Measurements from ENCODE around the gene DNAJC19.

Gene DNAJC19

GRCh38 chr3:180947761-180948390 is 41.7 kb downstream of the DNAJC19 start:
- Histone ChIP-seq H3K36me3 (ENCODE audit: control insufficient read depth in 2 of 2, insufficient read depth in 1 of 2, low read length in 2 of 2) (peaks cover 25 to 76% of the 10 kb centered on the region in 2 experiments), H3K4me3 (ENCODE audit: low read depth, low read length) (no peak overlapping the region), H3K9me3 (ENCODE audit: control insufficient read depth, insufficient read depth, low read depth, low read length) (no peaks in the 10 kb centered on the region), H3K27ac (ENCODE audit: extremely low read depth, low read depth, low read length) (no peak overlapping the region), H3K4me1 (ENCODE audit: control insufficient read depth, insufficient read depth, low read length) (no peaks in the 10 kb centered on the region)
- TF ChIP-seq PRDM4 (tag by site-specific recombination; IDR thresholded peaks at IDR 0.05): no peak
- POLR2A ChIA-PET: interaction anchor here (0.7 kb wide), 1 partner anchor 14 kb away, joined by 3 read pairs; no protein-coding TSS in a partner anchor
- CTCF ChIA-PET: interaction anchor here (0.6 kb wide), 1 partner anchor 156 kb away, joined by 3 read pairs; no protein-coding TSS in a partner anchor

- ChIA-PET POLR2A (no interaction called here), CTCF (no interaction called here)
- Histone ChIP-seq H3K4me1 (ENCODE audit: control insufficient read depth, insufficient read depth, low read length) (no peaks in the 10 kb centered on the region), H3K9me3 (ENCODE audit: control insufficient read depth, insufficient read depth, low read depth, low read length) (no peaks in the 10 kb centered on the region), H3K4me3 (ENCODE audit: low read depth, low read length) (no peak overlapping the region), H3K36me3 (ENCODE audit: control insufficient read depth in 2 of 2, insufficient read depth in 1 of 2, low read length in 2 of 2) (peaks cover 16 to 50% of the 10 kb centered on the region in 2 experiments; a peak in 2 of 3 replicates), H3K27ac (ENCODE audit: extremely low read depth, low read depth, low read length) (no peak overlapping the region)
- no peak for TF ChIP-seq KLF8 (tag by site-specific recombination; IDR thresholded peaks at IDR 0.05)
- TF ChIP-seq ZNF449 (tag by site-specific recombination; IDR thresholded peaks at IDR 0.05): no peak
- TF ChIP-seq ZNF394 (tag by site-specific recombination; IDR thresholded peaks at IDR 0.05; ENCODE audit: borderline replicate concordance): no peak
Observed at GRCh38 chr3:180940826-180941225, 48.7 kb downstream of the DNAJC19 start.

GRCh38 chr3:180934638-180935037 is 54.9 kb downstream of the DNAJC19 start:
- POLR2A ChIA-PET: no interaction called here
- Histone ChIP-seq H3K36me3 (ENCODE audit: control insufficient read depth in 2 of 2, insufficient read depth in 1 of 2, low read length in 2 of 2) (peaks cover 9 to 25% of the 10 kb centered on the region in 2 experiments; a peak in 2 of 3 replicates), H3K4me3 (ENCODE audit: low read depth, low read length) (no peak overlapping the region), H3K4me1 (ENCODE audit: control insufficient read depth, insufficient read depth, low read length) (no peaks in the 10 kb centered on the region; the same call in 1 of the 2 replicates), H3K27ac (ENCODE audit: extremely low read depth, low read depth, low read length) (no peak overlapping the region), H3K9me3 (ENCODE audit: control insufficient read depth, insufficient read depth, low read depth, low read length) (no peaks in the 10 kb centered on the region)
- CTCF ChIA-PET: interaction anchor here (0.7 kb wide), 2 partner anchors 22 to 56 kb away, joined by 3 read pairs; partner anchors contain the start of gene FXR1
- no peak for TF ChIP-seq ZSCAN4 (tag by site-specific recombination; IDR thresholded peaks at IDR 0.05)
- TF ChIP-seq ZNF19 (tag by site-specific recombination; IDR thresholded peaks at IDR 0.05; ENCODE audit: low read depth): no peak
- TF ChIP-seq TCF7L2 (IDR thresholded peaks at IDR 0.05; ENCODE audit: borderline replicate concordance, low read depth, low read length): no peak
- TF ChIP-seq ZNF2 (tag by site-specific recombination; IDR thresholded peaks at IDR 0.05): no peak
- TF ChIP-seq ZNF157 (tag by site-specific recombination; IDR thresholded peaks at IDR 0.05): no peak
- no peak for TF ChIP-seq ZBTB49 (tag by site-specific recombination; IDR thresholded peaks at IDR 0.05; ENCODE audit: low read depth)
- TF ChIP-seq ZNF394 (tag by site-specific recombination; IDR thresholded peaks at IDR 0.05; ENCODE audit: borderline replicate concordance): no peak
- no peak for TF ChIP-seq ZNF112 (tag by site-specific recombination; IDR thresholded peaks at IDR 0.05)
- no peak for TF ChIP-seq ZNF677 (tag by site-specific recombination; IDR thresholded peaks at IDR 0.05)
- TF ChIP-seq ZNF544 (tag by site-specific recombination; IDR thresholded peaks at IDR 0.05): no peak
- TF ChIP-seq ZNF211 (tag by site-specific recombination; IDR thresholded peaks at IDR 0.05; ENCODE audit: low read depth): no peak
- TF ChIP-seq ZNF174 (tag by site-specific recombination; IDR thresholded peaks at IDR 0.05): no peak
- no peak for TF ChIP-seq ZNF114 (tag by site-specific recombination; IDR thresholded peaks at IDR 0.05)
- TF ChIP-seq ZNF664 (tag by site-specific recombination; IDR thresholded peaks at IDR 0.05): no peak

All from HEK293 (cell line).